HG03571 (cell line): ENCODE measurements around the gene ABCA2.

Source experiments
- ATAC-seq: cut with Tn5 transposase; IDR thresholded peaks from one replicate; pipeline ENCODE4 v1.9.1; 2021; ENCODE audit not compliant: unreplicated experiment

ABCA2 gene

DNA sequence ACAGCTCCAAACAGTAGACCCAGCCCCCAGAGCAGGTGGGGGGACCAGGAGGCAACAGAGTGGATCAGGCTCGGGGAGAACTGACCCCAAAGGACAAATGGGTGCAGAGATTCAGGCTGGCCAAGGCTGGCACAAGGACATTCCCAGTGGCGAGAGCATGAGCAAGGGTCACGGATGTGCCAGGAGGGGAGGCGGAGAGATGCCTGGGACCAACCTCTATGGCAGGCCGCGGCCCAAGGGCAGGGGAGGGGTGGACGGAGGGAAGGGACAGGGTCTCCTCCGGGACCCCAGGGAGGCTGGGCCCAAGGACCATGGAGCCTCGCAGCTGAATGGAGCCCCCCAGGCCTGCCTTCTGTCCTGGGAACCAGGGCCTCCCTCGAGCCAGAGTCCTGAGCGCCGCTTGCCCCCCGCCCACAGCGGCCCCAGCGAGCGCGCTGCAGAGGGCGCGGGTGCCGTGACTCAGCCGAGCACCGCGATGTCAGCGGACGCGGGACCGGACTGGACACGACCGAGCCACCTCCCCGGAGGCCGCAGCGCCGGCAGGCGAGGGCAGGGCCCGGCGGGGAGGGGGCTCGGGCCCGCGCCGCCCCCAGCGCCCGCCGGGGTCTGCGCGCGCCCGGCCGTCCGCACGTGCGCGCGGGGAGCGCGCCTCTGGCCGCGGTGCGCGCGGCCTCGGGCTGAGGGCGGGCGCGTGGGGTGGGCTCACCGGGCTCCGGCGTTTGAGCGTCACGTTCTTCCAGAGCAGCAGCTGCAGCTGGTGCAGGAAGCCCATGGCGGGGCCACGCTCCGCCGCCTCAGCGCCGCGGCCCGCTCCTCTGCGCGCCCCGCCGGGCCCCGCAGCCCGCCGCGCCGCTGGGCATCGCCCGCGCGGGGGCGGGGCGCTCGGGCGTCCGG is at the start of gene ABCA2:
ABCA2 (minus strand) TSS at position 869 of the 894 bp plus-strand sequence; CDS start at position 772, 97 bp downstream.
- no peak for ATAC-seq

DNA sequence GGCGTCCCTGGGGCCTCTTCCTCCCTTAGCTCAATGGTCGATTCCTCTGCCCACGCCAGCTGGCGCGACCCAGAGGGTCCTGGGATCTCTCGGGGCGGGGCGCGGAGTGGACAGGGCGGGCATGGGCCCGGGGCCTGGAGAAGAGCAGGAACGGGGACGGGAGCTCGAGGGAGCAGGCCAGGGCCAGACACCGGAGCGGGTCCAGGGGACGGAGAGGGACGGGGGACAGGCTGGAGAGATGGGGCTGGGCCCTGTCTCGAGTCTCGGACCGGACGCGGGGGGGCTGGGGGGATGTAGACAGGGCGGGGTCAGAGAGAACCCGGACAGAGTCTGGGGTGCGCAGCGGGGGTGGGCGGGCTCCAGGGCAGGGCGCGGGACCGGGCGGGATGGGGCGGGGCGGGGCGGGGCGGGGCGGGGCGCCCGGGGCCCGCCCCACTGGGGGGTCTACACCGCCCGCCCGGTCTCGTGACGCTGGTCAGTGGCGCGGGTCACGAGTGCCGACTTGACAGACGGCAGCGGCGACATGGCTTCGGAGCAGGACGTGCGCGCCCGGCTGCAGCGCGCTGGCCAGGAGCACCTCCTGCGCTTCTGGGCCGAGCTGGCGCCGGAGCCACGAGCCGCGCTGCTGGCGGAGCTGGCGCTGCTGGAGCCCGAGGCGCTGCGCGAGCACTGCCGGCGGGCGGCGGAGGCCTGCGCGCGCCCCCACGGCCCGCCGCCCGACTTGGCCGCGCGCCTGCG is 49.1 kb upstream of the ABCA2 start, which contains the start of gene UAP1L1:
UAP1L1 (plus strand) TSS at position 508 of the 738 bp plus-strand sequence; CDS start at position 524, 16 bp downstream.
- ATAC-seq, result peak; percentile 60

GRCh38 chr9:137076636-137077009 is 48.6 kb upstream of the ABCA2 start:
- ATAC-seq, result no peak

- no peak for ATAC-seq
Measured at GRCh38 chr9:137075275-137075775, 47.3 kb upstream of the ABCA2 start.

- no peak for ATAC-seq
Measured at GRCh38 chr9:137074657-137075274, 46.7 kb upstream of the ABCA2 start.

DNA sequence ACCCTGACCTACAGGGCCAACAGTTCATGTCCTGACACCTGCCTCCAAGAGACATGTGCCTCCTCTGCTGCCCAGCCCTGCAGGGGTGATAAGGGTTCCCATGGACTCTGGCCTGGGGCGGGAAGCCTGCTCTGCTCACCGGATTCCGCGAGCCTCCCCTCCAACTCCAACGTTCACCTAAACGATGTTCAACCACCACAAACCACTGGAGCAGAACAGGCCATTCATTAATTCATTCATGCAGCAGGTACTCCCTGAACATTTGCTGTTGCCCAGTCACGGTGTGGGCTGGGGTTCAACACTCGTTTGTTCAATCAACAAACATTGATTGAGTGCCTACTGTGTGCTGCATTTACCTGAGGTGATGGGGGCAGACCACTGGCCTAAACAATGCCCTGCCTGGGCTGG is 46.0 kb upstream of the ABCA2 start:
- no peak for ATAC-seq

GRCh38 chr9:137071282-137071681 is 43.2 kb upstream of the ABCA2 start:
- no peak for ATAC-seq

DNA sequence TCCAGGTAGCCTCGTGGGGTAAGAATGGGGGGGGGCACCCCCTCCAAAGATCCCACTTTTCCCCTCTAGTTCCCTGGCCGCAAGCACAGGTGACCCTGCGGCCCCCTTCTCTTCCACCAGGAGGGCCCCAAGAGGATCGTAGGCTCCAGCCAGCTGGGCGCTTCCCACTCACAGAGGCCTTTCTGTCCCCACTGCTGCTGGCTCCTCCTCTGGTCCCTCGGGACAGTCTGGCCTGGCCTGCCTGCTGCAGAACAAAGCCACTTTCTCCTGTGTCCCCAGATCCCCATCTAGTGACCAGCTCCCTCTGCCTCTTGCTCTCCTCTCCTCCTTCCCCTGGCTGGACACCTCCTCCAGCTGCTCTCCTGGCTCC is 42.9 kb upstream of the ABCA2 start:
- ATAC-seq, result peak; percentile 5

- ATAC-seq, result peak; percentile 55
Measured at GRCh38 chr9:137070201-137070905, 42.3 kb upstream of the ABCA2 start, which contains the start of gene SAPCD2. SAPCD2 (minus strand) TSS chr9:137070557; CDS start chr9:137070460, 97 bp downstream.

- ATAC-seq, result peak; percentile 13
Measured at GRCh38 chr9:137069508-137070091, 41.6 kb upstream of the ABCA2 start.

DNA sequence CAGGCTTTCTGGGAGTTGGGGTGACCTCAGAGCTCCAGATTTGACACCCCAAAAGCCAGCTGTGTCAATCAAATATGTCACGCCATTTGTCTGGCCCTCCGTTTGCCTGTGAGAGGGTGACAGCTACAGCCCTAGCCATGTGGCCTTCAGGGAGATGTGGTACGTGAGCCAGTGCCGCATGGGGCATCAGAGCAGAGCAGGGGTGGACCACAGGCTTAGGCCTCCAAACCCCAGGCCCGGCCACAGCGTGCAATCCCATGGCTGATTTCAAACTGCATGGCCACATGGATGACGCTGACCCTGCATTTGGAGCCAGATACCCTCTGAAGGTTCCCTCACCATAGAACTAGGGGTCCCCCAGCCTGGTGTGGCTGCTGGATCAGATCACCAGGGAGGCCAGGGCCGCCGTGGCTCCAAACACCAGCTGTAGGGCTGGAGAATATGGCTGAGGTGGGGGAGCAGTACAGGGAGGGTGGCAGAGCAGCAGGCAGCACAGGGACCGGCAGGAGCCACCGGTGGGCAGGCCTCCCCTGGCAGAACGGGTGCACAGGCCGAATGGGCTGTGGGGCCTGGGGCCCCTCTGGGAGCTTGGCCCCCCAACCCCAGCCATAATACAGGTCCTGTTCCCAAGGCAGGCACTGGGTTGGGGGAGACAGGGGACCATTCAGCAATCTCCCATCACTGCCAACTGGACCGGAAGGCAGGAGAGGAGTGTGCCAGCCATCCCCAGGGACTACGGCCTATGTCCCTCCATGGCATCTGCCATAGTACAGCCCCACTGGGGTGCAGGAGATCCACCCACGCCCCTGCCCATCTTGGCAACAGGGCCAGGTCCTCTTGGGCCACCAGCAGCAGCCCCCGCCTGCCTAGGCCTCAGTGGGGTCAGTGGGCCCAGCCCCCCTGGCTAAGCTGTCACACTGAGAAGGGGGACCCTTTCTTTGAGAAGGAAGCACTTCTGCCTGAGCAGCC is 40.8 kb upstream of the ABCA2 start:
- ATAC-seq, result no peak

- ATAC-seq, result no peak
Measured at GRCh38 chr9:137067860-137068538, 40.0 kb upstream of the ABCA2 start.

GRCh38 chr9:137066096-137066861 is 38.2 kb upstream of the ABCA2 start:
- ATAC-seq, result no peak

DNA sequence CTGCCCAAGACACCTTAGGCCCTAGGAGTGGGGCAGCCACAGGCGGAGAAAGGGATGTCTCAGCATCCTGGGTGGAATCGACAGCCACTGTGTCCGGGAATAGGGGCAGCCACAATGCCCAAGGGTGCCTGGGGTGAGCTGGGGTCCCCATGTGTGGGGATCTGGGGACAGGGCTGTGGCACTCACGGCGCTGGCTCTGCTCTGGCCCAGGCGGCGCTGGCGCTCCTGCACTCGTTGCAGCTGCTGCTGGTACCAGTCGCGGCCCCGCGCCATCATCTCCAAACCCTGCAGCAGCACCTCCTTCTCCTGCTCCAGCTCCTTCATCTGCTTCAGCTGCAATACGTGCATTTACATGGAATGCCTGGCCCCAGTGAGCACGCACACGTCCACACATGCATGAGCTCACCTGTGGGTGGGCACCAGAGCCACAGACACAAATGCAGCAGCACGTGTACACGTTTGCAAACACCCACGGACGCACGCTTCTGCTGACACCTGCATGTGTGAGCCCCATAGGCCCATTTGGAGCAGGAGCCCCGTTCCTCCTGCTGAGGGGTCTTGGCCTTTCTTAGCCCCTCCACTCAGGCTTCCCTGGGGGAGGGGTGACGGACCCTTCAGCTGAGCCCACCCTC is 37.4 kb upstream of the ABCA2 start:
- no peak for ATAC-seq

DNA sequence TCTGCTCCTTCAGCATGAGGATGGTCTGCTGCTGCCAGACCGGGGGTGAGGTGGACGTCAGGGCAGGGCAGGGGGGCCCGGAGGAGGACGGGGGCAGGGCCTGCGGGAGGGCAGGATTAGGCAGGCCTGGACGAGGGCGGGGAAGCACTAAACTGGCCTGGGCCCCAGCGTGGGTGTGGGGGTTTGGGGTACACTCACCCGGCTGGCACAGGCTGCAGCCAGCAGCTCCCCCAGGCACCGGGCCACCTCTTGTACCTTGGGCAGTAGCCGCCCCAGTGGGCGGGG is 36.8 kb upstream of the ABCA2 start:
- ATAC-seq, result no peak

DNA sequence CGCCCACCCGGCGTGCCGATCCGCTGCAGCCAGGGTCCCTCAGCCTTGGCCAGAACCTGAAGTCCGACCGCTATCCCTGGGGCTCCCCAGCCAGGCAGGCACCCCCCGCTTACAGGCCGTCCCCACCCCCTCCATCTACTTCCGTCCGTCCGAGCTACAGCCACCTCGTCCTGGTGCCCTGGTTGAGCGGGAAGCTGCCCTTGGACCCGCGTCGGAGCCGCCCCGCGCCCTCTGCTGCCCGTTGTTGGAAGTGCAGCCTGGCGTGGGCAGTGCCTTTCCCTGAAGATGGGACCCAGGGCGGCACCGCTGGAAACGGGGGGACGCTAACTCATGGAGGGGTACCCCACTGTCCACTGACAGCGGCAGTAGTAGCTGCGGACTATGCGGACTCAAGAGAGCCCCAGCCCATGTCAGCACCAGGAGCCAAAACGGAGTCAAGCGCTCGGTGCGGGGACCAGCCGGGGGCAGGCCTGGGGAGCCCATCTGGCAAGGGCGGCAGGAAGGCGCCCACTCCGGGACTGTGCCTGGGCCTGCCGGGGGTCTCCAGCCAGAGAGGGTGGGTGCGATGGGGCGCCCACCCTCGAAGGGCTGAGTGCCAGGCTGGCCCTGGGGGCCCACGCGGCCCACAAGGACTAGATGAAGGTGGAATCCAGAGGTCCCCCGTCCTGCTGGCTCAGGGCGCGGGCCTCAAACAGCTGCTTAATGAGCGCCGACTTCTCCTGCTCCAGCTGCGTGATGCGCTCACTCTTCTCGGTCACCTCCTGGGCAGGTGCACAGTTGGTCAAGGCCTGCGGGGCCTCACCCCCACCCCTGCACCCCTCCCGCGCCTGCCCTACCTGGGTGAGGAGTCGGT is 36.2 kb upstream of the ABCA2 start:
- no peak for ATAC-seq
